K562 (cell line): ENCODE data around the gene INCA1. TPM values are rescaled to one million over a fixed set of nuclear protein-coding genes. Genes with fewer than 3 reads are reported as not detected.

Experiments used
- ATAC-seq: fragments of 200-7000 bp; cut with Tn5 transposase; 3 replicates; pipeline ENCODE4 v1.9.1; 2020; ENCODE audit warnings: moderate library complexity
- Bru-seq: library from RNA; stranded (reverse); fragments of 400-500 nt; gene quantifications from one replicate; lab custom pipeline; 2021; lab: Mats Ljungman, UMichigan
- BruChase-seq, 2 experiments: library from RNA; stranded (reverse); fragments of 400-500 nt; gene quantifications; one replicate each; lab custom pipeline; 2021; lab: Mats Ljungman, UMichigan
- BruUV-seq: library from RNA; stranded (reverse); fragments of 400-500 nt; replicated peaks from 2 replicates; lab custom pipeline; 2021; lab: Mats Ljungman, UMichigan
- CTCF ChIA-PET: fragments of 300-600 bp; formaldehyde crosslinking; extraction: SDS; loops from one replicate; lab custom pipeline; 2021; ENCODE audit warnings: low intra/inter-chr PET ratio; lab: Yijun Ruan, JAX
- POLR2A ChIA-PET: fragments of 300-600, 350-650 bp; sonication (Branson Sonifier 250); formaldehyde crosslinking; extraction: SDS; loops from one replicate; lab custom pipeline; 2021; ENCODE audit warnings: antibody characterized with exemption, inconsistent platforms; lab: Yijun Ruan, JAX
- DNase-seq, 4 experiments: peaks; one replicate each; pipeline versions ENCODE4 v3.0.0 to v3.0.0-alpha.2; 2011 to 2018; ENCODE audit warnings: low spot score in 3 of 4, mixed read lengths in 3 of 4; ENCODE audit errors: extremely low read depth in 1 of 4
- FAIRE-seq: peaks from 2 replicates; lab custom pipeline; 2011; peaks lifted over from hg19 to GRCh38; lab: Jason Lieb, UNC
- H2AFZ ChIP-seq: 2 replicates; pipeline ENCODE4 v1.6.0; 2011; ENCODE audit warnings: low read depth, low read length, control low read depth, inconsistent platforms
- H3K27ac ChIP-seq: fragments of 200-600 bp; 3 replicates; pipeline ENCODE4 v1.8.0; 2011; ENCODE audit warnings: low read depth, mild to moderate bottlenecking, control low read depth, inconsistent platforms, low read length, moderate library complexity, mixed read lengths; ENCODE audit errors: extremely low read depth
- H3K27me3 ChIP-seq, 2 experiments: fragments of 300-600 bp in 1 of 2; 2 replicates in 1 of 2; 3 replicates in 1 of 2; pipeline versions ENCODE4 v1.6.0 to v1.8.0; 2011; ENCODE audit warnings: inconsistent platforms in 2 of 2, low read length in 2 of 2, mild to moderate bottlenecking in 1 of 2, mixed read lengths in 1 of 2, moderate library complexity in 1 of 2; ENCODE audit not compliant: control insufficient read depth in 2 of 2, insufficient read depth in 2 of 2
- H3K36me3 ChIP-seq: fragments of 300-600 bp; 3 replicates; pipeline ENCODE4 v1.8.0; 2011; ENCODE audit warnings: mild to moderate bottlenecking, low read length, inconsistent platforms; ENCODE audit not compliant: control insufficient read depth, insufficient read depth
- H3K4me1 ChIP-seq, 2 experiments: fragments of 200-600 bp in 1 of 2; replicated peaks in 1 of 2; 2 replicates in 1 of 2; 3 replicates in 1 of 2; pipeline versions ENCODE4 v1.5.1 to v1.8.0; 2011; ENCODE audit warnings: inconsistent platforms in 2 of 2, low read length in 2 of 2, mild to moderate bottlenecking in 1 of 2, mixed read lengths in 1 of 2, moderate library complexity in 1 of 2; ENCODE audit not compliant: control insufficient read depth in 2 of 2, insufficient read depth in 2 of 2
- H3K4me2 ChIP-seq: 2 replicates; pipeline ENCODE4 v1.6.1; 2011; ENCODE audit warnings: low read length, control low read depth, inconsistent platforms, mixed read lengths; ENCODE audit not compliant: insufficient read depth
- H3K4me3 ChIP-seq: fragments of 200-600 bp; sonication (generic), shearing (Covaris generic); 2 replicates; pipeline ENCODE4 v1.5.1; 2016; ENCODE audit warnings: control low read depth, inconsistent platforms
- H3K79me2 ChIP-seq: fragments of 200-600 bp; 3 replicates; pipeline ENCODE4 v1.8.0; 2011; ENCODE audit warnings: low read length, inconsistent platforms; ENCODE audit not compliant: control insufficient read depth, insufficient read depth
- H3K9ac ChIP-seq, 2 experiments: 2 replicates each; pipeline versions ENCODE4 v1.6.0 to v1.6.1; 2011; ENCODE audit warnings: low read depth in 2 of 2, low read length in 2 of 2, control low read depth in 1 of 2, inconsistent platforms in 1 of 2, mild to moderate bottlenecking in 1 of 2, mixed read lengths in 1 of 2; ENCODE audit not compliant: insufficient read depth in 1 of 2
- H3K9me1 ChIP-seq: one replicate; pipeline ENCODE4 v1.6.0; 2011; ENCODE audit warnings: inconsistent platforms, mild to moderate bottlenecking, low read length, moderate library complexity; ENCODE audit not compliant: control insufficient read depth, insufficient read depth
- H3K9me3 ChIP-seq: replicated peaks from 2 replicates; pipeline ENCODE4 v1.5.1; 2011; ENCODE audit warnings: low read depth, low read length, inconsistent platforms; ENCODE audit not compliant: control insufficient read depth, insufficient read depth
- H4K20me1 ChIP-seq: replicated peaks from 2 replicates; pipeline ENCODE4 v1.6.1; 2011; ENCODE audit warnings: low read length, inconsistent platforms, mixed read lengths; ENCODE audit not compliant: control insufficient read depth, insufficient read depth
- JUND ChIP-seq, 2 experiments: IDR thresholded peaks; 2 replicates in 1 of 2; 3 replicates in 1 of 2; pipeline ENCODE4 v1.6.1; 2011; ENCODE audit warnings: borderline replicate concordance in 2 of 2, low read depth in 2 of 2, low read length in 2 of 2, improper control_type of control experiment in 1 of 2, missing biosample characterization in 1 of 2, missing genetic modification characterization in 1 of 2, missing genetic modification reagents in 1 of 2
- MGA ChIP-seq: fragments of 450-650 bp; IDR thresholded peaks from 2 replicates; pipeline ENCODE4 v1.6.1; 2016; ENCODE audit warnings: mild to moderate bottlenecking, moderate library complexity
- WGBS: fragments of 100-300 bp; shearing (Covaris generic); methylation state at CpG from one replicate; pipeline ENCODE4 v1.1.6; 2016; ENCODE audit warnings: low coverage, mixed read lengths; ENCODE audit not compliant: insufficient coverage; ENCODE audit errors: missing lambda C conversion rate; 5-methylcytosine and 5-hydroxymethylcytosine counted together
- in situ Hi-C: fragments of 300-500 bp; cut with MboI; formaldehyde crosslinking; loops from 4 replicates; pipeline ENCODE4 v1.15.0; 2018; ENCODE audit warnings: inconsistent platforms, mixed read lengths
- intact Hi-C: fragments of 100-400 bp; cut with micrococcal nuclease; formaldehyde crosslinking; loops from 2 replicates; pipeline ENCODE4 v1.14.2; 2022
- long read RNA-seq, 3 experiments: library from polyadenylated mRNA in 2 of 3; library from RNA in 1 of 3; unstranded in 2 of 3; stranded (forward) in 1 of 3; transcript quantifications; one replicate each; pipeline ENCODE4 v2.0.0, GENCODE V29; 2019 to 2022
- polyA minus RNA-seq, 3 experiments: library from RNA; depleted of rRNA, polyadenylated mRNA; stranded (reverse); fragments of >200 nt; gene quantifications; 2 replicates each; pipeline ENCODE4 v1.2.3, GENCODE V29; 2011
- polyA plus RNA-seq, 8 experiments: library from polyadenylated mRNA; depleted of rRNA in 4 of 8; stranded (reverse) in 5 of 8; unstranded in 3 of 8; fragments of >200 nt; fragmentation: Nextera tagmentation in 2 of 8; fragmentation: Illumina TruSeq in 1 of 8; extraction: Ambion mirVana in 2 of 8; extraction: Trizol in 1 of 8; gene quantifications; 2 replicates each; pipeline versions ENCODE4 v1.2.1 to v1.2.3, GENCODE V29; 2011 to 2014; ENCODE audit warnings: inconsistent platforms in 1 of 8, missing spikeins in 1 of 8
- total RNA-seq, 7 experiments: library from RNA; depleted of rRNA in 6 of 7; stranded (reverse); fragments of >200 nt in 6 of 7; fragmentation: Illumina TruSeq in 2 of 7; extraction: Trizol in 2 of 7; gene quantifications; 2 replicates each; pipeline versions ENCODE4 v1.2.1 to v1.2.3, GENCODE V29; 2011 to 2021; ENCODE audit warnings: low replicate concordance in 1 of 7

INCA1 gene
- 0.25 TPM in 1 of 2 replicates, not detected in the other for total RNA-seq (2011; cell fraction: chromatin; rRNA removed; ENCODE audit: low replicate concordance)
- not detected in 2 replicates for total RNA-seq (2011; cell fraction: nucleolus; rRNA removed)
- total RNA-seq (2011; cell fraction: nucleoplasm; rRNA removed): not detected in 2 replicates
- 0.27 TPM in 1 of 2 replicates, not detected in the other for total RNA-seq (2014; rRNA removed)
- total RNA-seq (2014; rRNA removed; fragmentation: Illumina TruSeq; extraction: Trizol): not detected in 2 replicates
- not detected in 2 replicates for total RNA-seq (2015; rRNA removed; fragmentation: Illumina TruSeq; extraction: Trizol)
- total RNA-seq (2021): 0.22 TPM in 1 of 2 replicates, not detected in the other
- polyA plus RNA-seq (2011; rRNA removed): 0.08 TPM in 1 of 2 replicates, not detected in the other
- polyA plus RNA-seq (2011; cell fraction: cytosol; rRNA removed): 0.09 TPM in 1 of 2 replicates, not detected in the other
- 0.47 TPM in 1 of 2 replicates, not detected in the other for polyA plus RNA-seq (2011; cell fraction: nucleus; rRNA removed)
- polyA plus RNA-seq (2012): 0.69 and 1.1 TPM in 2 replicates
- 0.13 TPM in 1 of 2 replicates, not detected in the other for polyA plus RNA-seq (2014; fragmentation: Illumina TruSeq; extraction: Trizol)
- under 1 TPM; 0.11 to 0.50 TPM for polyA plus RNA-seq (2014; fragmentation: Nextera tagmentation; extraction: Ambion mirVana)
- not detected in 2 replicates for polyA plus RNA-seq (2014; rRNA removed)
- not detected in 2 replicates for polyA minus RNA-seq (2011; rRNA and poly(A)+ RNA removed)
- polyA minus RNA-seq (2011; cell fraction: cytosol; rRNA and poly(A)+ RNA removed): not detected in 2 replicates
- not detected in 2 replicates for polyA minus RNA-seq (2011; cell fraction: nucleus; rRNA and poly(A)+ RNA removed)
- percentile 25 among the genes with signal in this experiment for Bru-seq, nascent RNA
- percentile 13 among the genes with signal in this experiment for BruChase-seq, experiment 1, labeled RNA remaining after a 2-hour chase
- BruChase-seq, experiment 2, labeled RNA remaining after a 6-hour chase: percentile 25 among the genes with signal in this experiment
- long read RNA-seq, experiment 1: 0 reads
- long read RNA-seq, experiment 2, partial matches to known transcripts: 1 of 1 reads
- long read RNA-seq, experiment 2, other reads (novel, unspliced or antisense): 0 of 1 reads
- long read RNA-seq, experiment 3: 0 reads

DNA sequence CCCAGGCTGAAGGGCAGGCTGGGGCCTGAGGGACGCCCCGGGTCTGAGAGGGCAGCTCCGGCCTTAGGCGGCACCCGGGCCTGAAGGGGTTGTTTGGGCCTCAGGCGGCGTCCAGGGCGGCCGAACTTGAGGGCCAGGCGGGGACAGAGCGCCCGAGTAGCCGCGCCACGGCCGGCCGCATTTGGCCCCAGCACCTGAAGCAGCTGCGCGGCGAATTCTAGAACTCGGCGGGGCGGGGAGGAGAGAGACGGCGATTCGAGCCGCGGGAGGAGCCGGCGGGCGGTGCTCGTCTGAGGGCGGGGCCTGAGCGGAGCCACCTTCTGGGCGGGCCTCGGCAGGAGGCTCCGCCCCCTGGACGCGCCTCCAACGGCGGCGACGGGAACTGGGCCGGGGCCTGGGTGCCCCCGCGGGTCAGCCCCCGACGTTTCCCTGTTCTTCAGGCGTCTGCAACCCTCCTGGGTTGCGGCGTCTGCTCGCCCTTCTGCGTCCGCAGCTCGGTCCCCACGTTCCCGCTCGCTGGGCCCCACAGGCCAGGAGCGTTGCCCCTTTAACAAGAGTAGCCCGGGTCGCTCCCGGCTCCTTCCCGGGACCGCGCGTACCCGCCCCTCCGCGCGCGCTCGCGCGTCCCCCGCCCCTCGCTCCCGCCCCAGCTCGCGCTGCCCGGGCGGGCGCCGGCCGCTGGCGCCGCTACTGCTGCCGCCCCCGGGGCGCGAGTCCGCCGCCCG, at the start of gene INCA1, which contains the start of gene KIF1C:
TSS of gene INCA1 (minus strand) at position 221 of the 725 bp plus-strand sequence. CDS start 3,085 bp downstream, outside the sequence.
TSS of gene KIF1C (plus strand) at position 649 of the 725 bp plus-strand sequence. CDS start 2,297 bp downstream, outside the sequence.
- Histone ChIP-seq H3K4me3 (peak within 1 kb of the TSS; percentile 74), H2AFZ (peak within 1 kb of the TSS; percentile 94), H3K9ac (peak within 1 kb of the TSS; percentile 75 to 95), H3K4me1 (peaks cover 11 to 34% of the 10 kb centered on the region in 2 experiments; a peak in 3 of 5 replicates), H3K4me2 (peak within 1 kb of the TSS; percentile 83), H4K20me1 (no peaks in the 10 kb centered on the region), H3K27me3 (no peaks in the 10 kb centered on the region), H3K9me1 (peaks cover 2% of the 10 kb centered on the region), H3K27ac (peak within 1 kb of the TSS; percentile 83), H3K79me2 (peaks cover 16% of the 10 kb centered on the region), H3K36me3 (peaks cover 22% of the 10 kb centered on the region; the same call in 2 of the 3 replicates), H3K9me3 (no peaks in the 10 kb centered on the region)
- FAIRE-seq (no peak), DNase-seq (peak; percentile 90 to 94 (median 90)), ATAC-seq (peak; percentile 97)
- intact Hi-C loops: no loop called here
- no TSS peak for BruUV-seq
- WGBS: 0% methylated on average over 5 of the region's 93 CpGs
- in situ Hi-C loops: no loop called here
- ChIA-PET CTCF (interaction anchor here (0.6 kb wide), 1 partner anchor 12 kb away, joined by 4 read pairs; no protein-coding TSS in a partner anchor), POLR2A (interaction anchor here (0.6 to 1.3 kb wide), 5 partner anchors 9 to 64 kb away, joined by 3 to 13 read pairs (median 4); no protein-coding TSS in a partner anchor)
- TF ChIP-seq JUND (IDR thresholded peaks at IDR 0.05; ENCODE audit: borderline replicate concordance, low read depth, low read length): peak; percentile 65
- no peak for TF ChIP-seq JUND (tag; IDR thresholded peaks at IDR 0.05; ENCODE audit: borderline replicate concordance, low read depth, low read length)
- TF ChIP-seq MGA: no peak
